DOHH2 (cell line): Measurements from ENCODE around the gene ZBTB48.

Experiments used
- H3F3A ChIP-seq: fragments of 200-600 bp; sonication (generic), shearing (Covaris generic); 2 replicates; pipeline ENCODE4 v1.6.0; 2016; ENCODE audit warnings: antibody characterized with exemption, mild to moderate bottlenecking; ENCODE audit not compliant: control insufficient read depth, insufficient read depth
- H3K27ac ChIP-seq: fragments of 200-600 bp; sonication (generic); 2 replicates; pipeline ENCODE4 v1.5.1; 2014; ENCODE audit warnings: low read depth, mild to moderate bottlenecking, low read length, moderate library complexity
- H3K27me3 ChIP-seq: fragments of 200-600 bp; sonication (generic); 2 replicates; pipeline ENCODE4 v1.6.1; 2014; ENCODE audit warnings: mild to moderate bottlenecking, low read length, mixed read lengths; ENCODE audit not compliant: control insufficient read depth
- H3K36me3 ChIP-seq: fragments of 200-600 bp; sonication (generic); 2 replicates; pipeline ENCODE4 v1.6.1; 2014; ENCODE audit warnings: mild to moderate bottlenecking, low read length, moderate library complexity, mixed read lengths; ENCODE audit not compliant: control insufficient read depth
- H3K4me1 ChIP-seq: fragments of 200-600 bp; sonication (generic); 2 replicates; pipeline ENCODE4 v1.6.1; 2014; ENCODE audit warnings: mild to moderate bottlenecking, low read length, mixed read lengths; ENCODE audit not compliant: control insufficient read depth
- H3K4me2 ChIP-seq: fragments of 200-600 bp; sonication (generic); 2 replicates; pipeline ENCODE4 v1.6.0; 2014; ENCODE audit warnings: mild to moderate bottlenecking, low read length, moderate library complexity
- H3K4me3 ChIP-seq: fragments of 200-600 bp; sonication (generic); 2 replicates; pipeline ENCODE4 v1.5.1; 2014; ENCODE audit warnings: mild to moderate bottlenecking, low read length, mixed read lengths
- H3K79me2 ChIP-seq: fragments of 200-600 bp; sonication (generic); 2 replicates; pipeline ENCODE4 v1.6.1; 2014; ENCODE audit warnings: mild to moderate bottlenecking, low read length, mixed read lengths; ENCODE audit not compliant: control insufficient read depth
- H3K9me2 ChIP-seq: fragments of 200-600 bp; sonication (generic); replicated peaks from 2 replicates; pipeline ENCODE4 v1.6.1; 2014; ENCODE audit warnings: mild to moderate bottlenecking, low read length, mixed read lengths; ENCODE audit not compliant: control insufficient read depth
- H3K9me3 ChIP-seq: fragments of 200-600 bp; sonication (generic); 2 replicates; pipeline ENCODE4 v1.6.1; 2014; ENCODE audit warnings: antibody characterized with exemption, low read length, mixed read lengths; ENCODE audit not compliant: control insufficient read depth, insufficient read depth
- H4K20me1 ChIP-seq: fragments of 200-600 bp; sonication (generic); 2 replicates; pipeline ENCODE4 v1.6.0; 2014; ENCODE audit warnings: low read depth, mild to moderate bottlenecking, antibody characterized with exemption, low read length, moderate library complexity; ENCODE audit not compliant: control insufficient read depth, insufficient read depth
- CTCF ChIP-seq: fragments of 200-600 bp; sonication (generic); IDR thresholded peaks from one replicate; pipeline ENCODE4 v1.5.1; 2014; ENCODE audit warnings: antibody characterized with exemption, mild to moderate bottlenecking, low read depth, low read length; ENCODE audit not compliant: poor library complexity, severe bottlenecking
- EZH2phosphoT487 ChIP-seq: fragments of 200-600 bp; sonication (generic); IDR thresholded peaks from 2 replicates; pipeline ENCODE4 v1.6.1; 2017; ENCODE audit warnings: borderline replicate concordance, mild to moderate bottlenecking, antibody characterized with exemption, low read length, moderate library complexity, mixed read lengths

ZBTB48 gene

GRCh38 chr1:6584126-6585080 lies 4.6 kb downstream of the ZBTB48 start:
- no peak for TF ChIP-seq CTCF
- TF ChIP-seq EZH2phosphoT487 = no peak
- no peak overlapping the region for H3K4me3 ChIP-seq
- H3K9me3 ChIP-seq = no peaks in the 10 kb centered on the region
- H3K4me1 ChIP-seq = peaks cover 36% of the 10 kb centered on the region
- no peaks in the 10 kb centered on the region for H3F3A ChIP-seq
- no peaks in the 10 kb centered on the region for H3K27me3 ChIP-seq
- H3K4me2 ChIP-seq = no peak overlapping the region
- H4K20me1 ChIP-seq = peaks cover 3% of the 10 kb centered on the region; the same call in 1 of the 2 replicates
- no peak overlapping the region for H3K27ac ChIP-seq
- H3K9me2 ChIP-seq = no peaks in the 10 kb centered on the region
- peaks cover 44% of the 10 kb centered on the region for H3K36me3 ChIP-seq
- H3K79me2 ChIP-seq = peaks cover 33% of the 10 kb centered on the region

GRCh38 chr1:6585081-6585722 lies 5.4 kb downstream of the ZBTB48 start:
- H3K27me3 ChIP-seq = no peaks in the 10 kb centered on the region
- no peak overlapping the region for H3K4me2 ChIP-seq
- no peaks in the 10 kb centered on the region for H3K9me2 ChIP-seq
- peaks cover 29% of the 10 kb centered on the region for H3K79me2 ChIP-seq
- no peaks in the 10 kb centered on the region for H3F3A ChIP-seq
- no peaks in the 10 kb centered on the region for H3K9me3 ChIP-seq
- peaks cover 3% of the 10 kb centered on the region; the same call in 1 of the 2 replicates for H4K20me1 ChIP-seq
- no peak overlapping the region for H3K27ac ChIP-seq
- H3K4me1 ChIP-seq = peaks cover 33% of the 10 kb centered on the region
- H3K4me3 ChIP-seq = no peak overlapping the region
- peaks cover 51% of the 10 kb centered on the region for H3K36me3 ChIP-seq
- TF ChIP-seq EZH2phosphoT487 (no peak), CTCF (no peak)

GRCh38 chr1:6585841-6586240 lies 6.0 kb downstream of the ZBTB48 start:
- Histone ChIP-seq H3K4me2 (no peak overlapping the region), H3F3A (no peaks in the 10 kb centered on the region; the same call in 1 of the 2 replicates), H3K79me2 (peaks cover 23% of the 10 kb centered on the region)

More at GRCh38 chr1:6585841-6586240, 6.0 kb downstream of the ZBTB48 start:
- Histone ChIP-seq H3K9me2 (no peaks in the 10 kb centered on the region), H3K36me3 (peaks cover 54% of the 10 kb centered on the region), H3K9me3 (no peaks in the 10 kb centered on the region), H3K4me1 (peaks cover 29% of the 10 kb centered on the region), H3K27me3 (no peaks in the 10 kb centered on the region), H3K27ac (no peak overlapping the region), H4K20me1 (peaks cover 3% of the 10 kb centered on the region; the same call in 1 of the 2 replicates), H3K4me3 (no peak overlapping the region)
- TF ChIP-seq EZH2phosphoT487 (no peak), CTCF (no peak)
